Measurements from ENCODE around the gene PFDN6.

DNA sequence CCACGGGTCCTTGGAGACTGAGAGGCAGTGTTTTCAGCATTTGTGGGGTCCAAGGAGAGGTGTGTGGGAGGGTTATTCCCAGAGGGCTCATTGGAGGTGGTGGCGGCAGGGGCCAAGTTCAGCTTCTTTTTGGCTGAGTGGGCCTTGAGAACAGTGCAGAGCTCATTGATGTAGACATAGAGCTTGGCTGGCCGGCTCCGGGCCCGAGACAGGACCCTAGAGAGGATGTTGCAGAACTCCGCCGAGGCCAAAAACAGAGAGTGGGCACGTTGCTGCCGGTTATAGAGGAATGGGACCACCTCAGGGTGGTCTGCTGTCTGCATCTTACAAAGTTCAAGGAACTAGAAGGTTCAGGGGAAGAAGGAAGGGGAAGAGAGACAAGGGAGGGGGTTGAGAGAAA lies 31.8 kb downstream of the PFDN6 start:
- TF ChIP-seq ZFP3 (CRISPR knock-in tag; IDR thresholded peaks at IDR 0.05), result no peak
- TF ChIP-seq RARB (CRISPR knock-in tag; IDR thresholded peaks at IDR 0.05), result no peak
- TF ChIP-seq, protein P1, sequence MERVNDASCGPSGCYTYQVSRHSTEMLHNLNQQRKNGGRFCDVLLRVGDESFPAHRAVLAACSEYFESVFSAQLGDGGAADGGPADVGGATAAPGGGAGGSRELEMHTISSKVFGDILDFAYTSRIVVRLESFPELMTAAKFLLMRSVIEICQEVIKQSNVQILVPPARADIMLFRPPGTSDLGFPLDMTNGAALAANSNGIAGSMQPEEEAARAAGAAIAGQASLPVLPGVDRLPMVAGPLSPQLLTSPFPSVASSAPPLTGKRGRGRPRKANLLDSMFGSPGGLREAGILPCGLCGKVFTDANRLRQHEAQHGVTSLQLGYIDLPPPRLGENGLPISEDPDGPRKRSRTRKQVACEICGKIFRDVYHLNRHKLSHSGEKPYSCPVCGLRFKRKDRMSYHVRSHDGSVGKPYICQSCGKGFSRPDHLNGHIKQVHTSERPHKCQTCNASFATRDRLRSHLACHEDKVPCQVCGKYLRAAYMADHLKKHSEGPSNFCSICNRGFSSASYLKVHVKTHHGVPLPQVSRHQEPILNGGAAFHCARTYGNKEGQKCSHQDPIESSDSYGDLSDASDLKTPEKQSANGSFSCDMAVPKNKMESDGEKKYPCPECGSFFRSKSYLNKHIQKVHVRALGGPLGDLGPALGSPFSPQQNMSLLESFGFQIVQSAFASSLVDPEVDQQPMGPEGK (CRISPR knock-in tag; IDR thresholded peaks at IDR 0.05; ENCODE audit: borderline replicate concordance), result no peak
